Chondrocyte (in vitro differentiated cells): ENCODE data around the gene CD247. TPM values are rescaled to one million over a fixed set of nuclear protein-coding genes. Genes with fewer than 3 reads are reported as not detected.

Source experiments
- DNase-seq: peaks from one replicate; pipeline ENCODE4 v3.0.0; 2021; ENCODE audit warnings: mixed read lengths, low spot score
- H3K27ac Mint-ChIP-seq: one replicate; pipeline ENCODE4 v1.8.0; 2021; ENCODE audit warnings: mild to moderate bottlenecking, moderate library complexity, mixed read lengths; ENCODE audit not compliant: unreplicated experiment
- H3K27me3 Mint-ChIP-seq: 2 replicates; pipeline ENCODE4 v1.8.0; 2021; ENCODE audit warnings: low read depth, mixed read lengths
- H3K36me3 Mint-ChIP-seq: 2 replicates; pipeline ENCODE4 v1.8.0; 2021; ENCODE audit warnings: low read depth, mixed read lengths
- H3K4me1 Mint-ChIP-seq: 2 replicates; pipeline ENCODE4 v1.8.0; 2021; ENCODE audit warnings: low read depth, mild to moderate bottlenecking, mixed read lengths
- H3K4me3 Mint-ChIP-seq: one replicate; pipeline ENCODE4 v1.8.0; 2021; ENCODE audit warnings: mild to moderate bottlenecking, moderate library complexity, mixed read lengths; ENCODE audit not compliant: unreplicated experiment
- H3K9me3 Mint-ChIP-seq: 2 replicates; pipeline ENCODE4 v1.8.0; 2021; ENCODE audit warnings: low read depth, mixed read lengths
- total RNA-seq: library from RNA; stranded (reverse); gene quantifications from 3 replicates; pipeline ENCODE4 v1.2.1, GENCODE V29; 2021
- TF ChIP-seq, protein P1 (sequence below): fragments of 200-600 bp; sonication (generic); IDR thresholded peaks from 2 replicates; pipeline ENCODE4 v1.5.0; 2021; ENCODE audit warnings: antibody characterized with exemption, mild to moderate bottlenecking, moderate library complexity

The CD247 gene
- total RNA-seq, 1 donor from 2014 or later = not detected

DNA sequence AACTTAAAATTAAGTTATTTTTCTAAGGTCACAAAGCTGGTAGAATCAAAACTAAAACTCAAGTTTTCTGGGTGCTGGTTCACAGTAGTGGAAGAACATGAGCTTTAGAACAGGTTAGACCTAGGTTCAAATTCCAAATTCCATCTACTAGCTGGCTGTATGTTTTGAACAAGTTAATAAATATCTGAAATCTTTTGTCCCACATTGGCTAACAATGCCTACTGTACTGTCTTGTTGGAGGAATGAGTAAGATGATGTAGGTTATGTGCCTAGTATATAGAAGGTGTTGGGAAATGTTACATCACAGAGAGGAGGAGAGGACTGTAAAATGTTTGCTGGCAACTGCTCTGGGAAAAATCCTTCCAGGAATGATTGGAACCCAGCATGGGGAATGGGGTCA is 14.0 kb upstream of the CD247 start:
- Mint-ChIP-seq H3K27me3 (peaks cover 5% of the 10 kb centered on the region), H3K27ac (peak overlapping the region; percentile 0), H3K4me3 (no peak overlapping the region), H3K4me1 (no peaks in the 10 kb centered on the region), H3K9me3 (no peaks in the 10 kb centered on the region), H3K36me3 (no peaks in the 10 kb centered on the region)
- DNase-seq = no peak
- TF ChIP-seq, protein P1, sequence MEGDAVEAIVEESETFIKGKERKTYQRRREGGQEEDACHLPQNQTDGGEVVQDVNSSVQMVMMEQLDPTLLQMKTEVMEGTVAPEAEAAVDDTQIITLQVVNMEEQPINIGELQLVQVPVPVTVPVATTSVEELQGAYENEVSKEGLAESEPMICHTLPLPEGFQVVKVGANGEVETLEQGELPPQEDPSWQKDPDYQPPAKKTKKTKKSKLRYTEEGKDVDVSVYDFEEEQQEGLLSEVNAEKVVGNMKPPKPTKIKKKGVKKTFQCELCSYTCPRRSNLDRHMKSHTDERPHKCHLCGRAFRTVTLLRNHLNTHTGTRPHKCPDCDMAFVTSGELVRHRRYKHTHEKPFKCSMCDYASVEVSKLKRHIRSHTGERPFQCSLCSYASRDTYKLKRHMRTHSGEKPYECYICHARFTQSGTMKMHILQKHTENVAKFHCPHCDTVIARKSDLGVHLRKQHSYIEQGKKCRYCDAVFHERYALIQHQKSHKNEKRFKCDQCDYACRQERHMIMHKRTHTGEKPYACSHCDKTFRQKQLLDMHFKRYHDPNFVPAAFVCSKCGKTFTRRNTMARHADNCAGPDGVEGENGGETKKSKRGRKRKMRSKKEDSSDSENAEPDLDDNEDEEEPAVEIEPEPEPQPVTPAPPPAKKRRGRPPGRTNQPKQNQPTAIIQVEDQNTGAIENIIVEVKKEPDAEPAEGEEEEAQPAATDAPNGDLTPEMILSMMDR = no peak

DNA sequence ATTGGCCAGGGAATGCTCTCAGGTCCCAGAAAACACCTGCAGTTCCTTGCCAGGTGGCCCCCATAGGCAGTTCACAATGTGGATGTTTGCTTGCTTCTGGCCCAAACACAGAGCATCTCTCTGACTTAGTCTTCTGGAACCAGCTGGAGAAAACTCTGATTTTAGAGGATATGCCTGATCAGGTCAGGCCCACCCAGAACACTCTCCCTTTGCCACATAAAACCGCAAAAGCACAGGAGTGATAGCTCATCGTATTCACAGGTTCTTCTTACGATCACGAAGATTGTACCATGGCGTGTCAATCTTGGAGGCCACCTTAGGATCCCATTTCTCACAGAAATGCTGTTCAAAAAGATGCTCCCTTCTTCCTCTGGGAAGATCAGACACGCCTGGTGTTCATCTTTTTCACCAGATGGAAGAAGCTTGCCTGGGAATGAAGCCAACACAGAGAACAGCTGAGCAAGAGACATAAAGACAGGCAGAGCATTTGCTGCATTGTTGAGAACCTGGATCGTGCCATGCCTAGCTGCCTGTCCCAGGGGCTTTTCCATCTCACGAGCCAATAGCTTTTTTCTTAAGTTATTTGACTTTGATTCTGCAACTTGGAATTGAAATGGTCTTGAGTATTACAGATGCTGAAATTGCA is 11.6 kb upstream of the CD247 start:
- Mint-ChIP-seq H3K36me3 (peaks cover 3% of the 10 kb centered on the region), H3K9me3 (peaks cover 4% of the 10 kb centered on the region), H3K27me3 (peaks cover 11% of the 10 kb centered on the region), H3K4me1 (no peaks in the 10 kb centered on the region), H3K4me3 (no peak overlapping the region), H3K27ac (no peak overlapping the region)
- TF ChIP-seq, protein P1 = no peak
- DNase-seq = no peak

DNA sequence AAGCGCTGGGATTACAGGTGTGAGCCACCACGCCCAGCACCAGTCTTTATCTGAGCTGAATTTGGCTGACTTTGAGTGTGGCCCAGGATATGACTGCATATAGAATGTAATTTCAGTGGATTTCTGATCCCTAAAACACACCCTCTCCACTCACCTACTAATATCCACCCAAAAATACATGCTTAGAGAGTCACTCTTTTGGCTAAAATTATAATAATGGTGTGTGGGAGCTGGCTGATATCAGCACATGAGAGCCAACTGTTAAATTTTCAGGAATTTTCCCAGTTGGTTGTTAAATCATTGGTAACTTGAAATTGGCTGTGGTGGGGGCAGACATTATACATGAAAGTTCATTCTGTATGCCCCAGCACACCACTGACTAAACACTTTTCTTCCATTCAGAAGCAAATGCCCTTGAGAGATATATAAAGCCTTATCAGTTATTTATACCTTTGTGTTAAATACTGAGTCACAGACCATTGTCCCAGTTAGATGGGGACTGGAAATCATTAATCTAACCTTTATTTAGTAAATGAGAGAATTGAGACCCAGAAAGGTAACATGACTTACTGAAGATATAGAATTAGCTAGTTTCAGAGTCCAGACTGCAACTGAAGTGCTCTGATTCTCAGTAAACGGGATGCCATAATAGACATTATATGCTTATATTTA is 9.9 kb upstream of the CD247 start:
- Mint-ChIP-seq H3K9me3 (peaks cover 13% of the 10 kb centered on the region), H3K4me3 (no peak overlapping the region), H3K4me1 (no peaks in the 10 kb centered on the region), H3K27ac (no peak overlapping the region), H3K27me3 (peaks cover 12% of the 10 kb centered on the region), H3K36me3 (peaks cover 7% of the 10 kb centered on the region)
- DNase-seq = no peak
- TF ChIP-seq, protein P1 = no peak

DNA sequence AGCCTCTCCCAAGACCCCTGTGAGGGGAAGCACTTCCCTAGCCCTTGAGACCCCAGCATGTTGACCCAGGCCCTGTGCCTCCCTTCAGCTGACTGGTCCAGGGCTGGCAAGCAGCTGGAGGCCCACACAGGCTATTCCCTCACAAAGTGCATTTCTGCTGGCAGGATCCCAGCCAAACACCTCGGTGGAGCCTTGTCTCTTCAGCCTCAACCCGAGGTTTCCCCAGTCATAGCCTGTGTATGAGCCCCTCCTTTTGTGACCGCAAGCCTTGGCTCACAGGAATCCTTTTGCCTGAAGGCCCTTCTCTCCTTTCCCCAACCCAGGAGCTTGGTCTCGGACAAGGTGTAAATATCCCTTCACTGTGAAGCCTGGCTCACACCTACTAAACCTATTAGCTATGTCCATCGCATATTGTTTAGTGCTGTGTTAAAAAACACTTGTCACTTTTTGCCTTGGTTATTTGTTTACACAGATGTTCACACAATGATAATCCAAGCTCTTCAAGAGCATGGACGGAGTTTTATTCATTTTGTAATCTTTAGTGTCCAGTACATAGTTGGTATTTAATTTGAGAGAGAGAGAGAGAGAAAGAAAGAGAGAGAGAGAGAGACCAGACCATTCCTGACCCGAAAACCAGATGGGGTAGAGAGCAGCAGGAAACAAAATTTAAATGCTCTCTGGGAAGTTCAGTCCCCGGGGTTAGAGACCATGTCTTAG is 8.5 kb upstream of the CD247 start:
- no peak overlapping the region for H3K4me3 Mint-ChIP-seq
- no peak for DNase-seq
- no peak overlapping the region for H3K27ac Mint-ChIP-seq

DNA sequence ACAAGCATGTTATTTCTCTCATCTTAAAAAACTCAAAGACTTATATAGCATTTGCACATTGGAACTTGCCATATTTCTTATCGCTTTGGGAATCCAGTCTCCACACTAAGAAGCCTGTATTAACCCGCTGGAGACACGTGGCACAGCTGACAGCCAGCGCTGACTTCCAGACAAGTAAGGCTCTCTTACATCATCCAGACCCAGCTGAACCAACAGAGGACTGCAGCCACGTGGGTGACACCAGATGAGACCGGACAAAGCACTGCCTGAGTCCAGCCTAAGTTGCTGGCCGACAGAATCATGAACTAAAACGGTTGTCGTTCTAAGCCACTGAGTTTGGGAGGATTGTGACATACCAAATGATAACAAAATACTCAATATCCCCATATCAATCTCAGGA is 6.3 kb upstream of the CD247 start:
- no peaks in the 10 kb centered on the region for H3K4me1 Mint-ChIP-seq
- peaks cover 8% of the 10 kb centered on the region for H3K36me3 Mint-ChIP-seq
- no peak overlapping the region for H3K27ac Mint-ChIP-seq
- H3K9me3 Mint-ChIP-seq = peaks cover 28% of the 10 kb centered on the region
- peaks cover 10% of the 10 kb centered on the region for H3K27me3 Mint-ChIP-seq
- TF ChIP-seq, protein P1 = no peak
- no peak overlapping the region for H3K4me3 Mint-ChIP-seq
- no peak for DNase-seq

More for the DNA sequence above, 8.5 kb upstream of the CD247 start:
- Mint-ChIP-seq H3K4me1 (no peaks in the 10 kb centered on the region), H3K36me3 (peaks cover 8% of the 10 kb centered on the region), H3K27me3 (peaks cover 12% of the 10 kb centered on the region), H3K9me3 (peaks cover 25% of the 10 kb centered on the region)
- TF ChIP-seq, protein P1 = no peak
